GM19438 (cell line): Measurements from ENCODE around the gene MBOAT1.
"Not testable (repeated sequence)": the region's sequence is repeated elsewhere in the genome, so short reads cannot be mapped to it uniquely, and the experiment has no call there.

Experiments
- ATAC-seq: cut with Tn5 transposase; IDR thresholded peaks from one replicate; pipeline ENCODE4 v1.9.1; 2021; ENCODE audit warnings: low read depth; ENCODE audit not compliant: unreplicated experiment

Gene MBOAT1

GRCh38 chr6:20173833-20174792 is 38.2 kb downstream of the MBOAT1 start:
- ATAC-seq, result no peak

- no peak for ATAC-seq
Observed at GRCh38 chr6:20172842-20173456, 39.3 kb downstream of the MBOAT1 start.

GRCh38 chr6:20170455-20171148 is 41.7 kb downstream of the MBOAT1 start:
- no peak for ATAC-seq

DNA sequence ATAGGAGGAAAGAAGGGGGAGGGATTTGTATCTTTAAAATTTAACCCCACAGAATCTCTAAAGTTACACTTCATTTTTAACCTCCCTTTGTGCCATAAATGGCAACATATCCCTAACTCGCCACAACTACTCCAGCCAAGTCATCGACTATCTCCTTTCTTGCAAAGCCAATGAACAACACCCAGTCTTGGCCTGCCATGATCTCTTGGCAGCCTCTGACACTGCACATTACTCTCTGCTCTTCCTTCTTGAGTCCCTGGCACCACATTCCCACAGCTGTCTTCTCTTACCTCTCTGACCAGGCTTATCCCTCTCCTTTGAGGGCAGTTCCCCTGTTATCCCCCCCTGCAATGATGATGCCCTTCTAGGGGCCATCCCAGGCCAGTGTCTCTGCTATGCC is 42.5 kb downstream of the MBOAT1 start:
- no peak for ATAC-seq

GRCh38 chr6:20169119-20169557 is 43.1 kb downstream of the MBOAT1 start:
- ATAC-seq, result no peak

DNA sequence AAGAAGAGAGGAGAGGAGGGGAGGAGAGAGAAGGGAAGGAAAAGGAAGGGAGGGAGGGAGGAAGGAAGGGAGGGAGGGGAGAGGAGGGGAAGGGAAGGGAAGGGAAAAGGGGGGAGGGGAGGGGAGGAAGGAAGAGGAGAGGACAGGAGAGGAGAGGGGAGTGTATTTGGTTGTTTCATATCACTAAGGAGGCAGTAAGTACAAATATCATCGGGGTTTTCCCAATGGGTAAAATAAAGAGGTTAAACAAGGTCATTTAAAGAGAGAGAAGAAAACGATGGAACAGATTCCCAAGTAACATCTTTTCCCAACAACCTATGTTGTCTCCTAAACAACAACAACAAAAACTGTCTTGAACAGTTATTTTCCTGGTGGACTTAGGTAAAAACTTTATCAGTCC is 43.6 kb downstream of the MBOAT1 start:
- ATAC-seq, result no peak

GRCh38 chr6:20167601-20168000 is 44.7 kb downstream of the MBOAT1 start:
- ATAC-seq, result no peak

GRCh38 chr6:20166210-20166609 is 46.1 kb downstream of the MBOAT1 start:
- ATAC-seq, result no peak

GRCh38 chr6:20162515-20162914 is 49.8 kb downstream of the MBOAT1 start:
- no peak for ATAC-seq

GRCh38 chr6:20160541-20161283 is 51.6 kb downstream of the MBOAT1 start:
- ATAC-seq, result no peak

GRCh38 chr6:20159781-20160540 is 52.3 kb downstream of the MBOAT1 start:
- no peak for ATAC-seq

- no peak for ATAC-seq
Observed at GRCh38 chr6:20159098-20159497, 53.2 kb downstream of the MBOAT1 start.

GRCh38 chr6:20158676-20159075 is 53.6 kb downstream of the MBOAT1 start:
- ATAC-seq, result no peak

GRCh38 chr6:20156824-20157223 is 55.4 kb downstream of the MBOAT1 start:
- ATAC-seq, result no peak

GRCh38 chr6:20154753-20155152 is 57.5 kb downstream of the MBOAT1 start:
- no peak for ATAC-seq

GRCh38 chr6:20153194-20153593 is 59.1 kb downstream of the MBOAT1 start:
- no peak for ATAC-seq

GRCh38 chr6:20148433-20148832 is 63.8 kb downstream of the MBOAT1 start:
- ATAC-seq, result no peak

DNA sequence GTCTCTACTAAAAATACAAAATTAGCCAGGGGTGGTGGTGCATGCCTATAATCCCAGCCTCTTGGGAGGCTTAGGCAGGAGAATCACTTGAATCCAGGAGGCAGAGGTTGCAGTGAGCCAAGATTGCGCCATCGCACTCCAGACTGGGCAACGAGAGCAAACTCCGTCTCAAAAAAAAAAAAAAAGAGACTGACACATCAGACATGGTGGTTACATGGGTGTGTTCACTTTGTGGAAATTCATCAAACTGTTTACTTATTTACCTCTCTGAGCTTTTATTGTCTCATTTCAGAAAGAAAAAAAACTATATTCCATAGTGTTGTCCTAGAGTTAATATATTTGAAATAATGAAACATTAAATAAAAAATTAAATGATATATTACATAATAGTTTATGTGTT is 64.8 kb downstream of the MBOAT1 start:
- ATAC-seq, result no peak

DNA sequence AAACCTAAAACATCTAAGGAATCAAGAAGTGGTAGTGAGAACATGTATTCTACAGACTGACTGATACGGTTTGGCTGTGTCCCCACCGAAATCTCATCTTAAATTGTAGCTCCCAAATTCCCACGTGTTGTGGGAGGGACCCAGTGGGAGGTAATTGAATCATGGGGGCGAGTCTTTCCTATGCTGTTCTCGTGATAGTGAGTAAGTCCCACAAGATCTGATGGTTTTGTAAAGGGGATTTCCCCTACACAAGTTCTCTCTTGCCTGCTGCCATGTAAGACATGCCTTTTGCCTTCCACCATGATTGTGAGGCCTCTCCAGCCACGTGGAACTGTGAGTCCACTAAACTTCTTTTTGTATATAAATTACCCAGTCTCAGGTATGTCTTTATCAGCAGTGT is 65.4 kb downstream of the MBOAT1 start:
- not testable (repeated sequence) for ATAC-seq

DNA sequence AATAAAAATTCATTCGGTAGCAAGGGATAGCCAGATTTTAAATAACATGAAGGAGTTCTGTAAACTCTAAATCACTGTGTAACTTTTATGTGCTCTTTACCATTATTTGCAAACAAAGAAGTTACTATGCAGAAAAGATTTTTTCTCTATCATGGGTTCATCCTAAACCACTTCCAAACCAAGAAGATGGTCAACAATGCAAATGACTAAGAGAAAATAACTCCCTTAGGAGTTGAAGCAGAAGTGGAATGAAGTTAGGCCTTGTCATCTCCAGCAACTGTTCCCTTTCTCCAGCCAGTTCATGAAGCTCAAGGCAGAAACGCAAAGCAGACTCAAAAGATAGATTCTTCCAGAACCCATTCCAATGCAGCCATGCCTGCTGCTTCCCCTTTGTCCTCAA is 66.0 kb downstream of the MBOAT1 start:
- no peak for ATAC-seq
